ENCODE measurements around the gene MED8.

- TF ChIP-seq CTCF (IDR thresholded peaks at IDR 0.05) (no peak), EZH2 (IDR thresholded peaks at IDR 0.05) (no peak), EZH2phosphoT487 (IDR thresholded peaks at IDR 0.05) (no peak)
Observed at GRCh38 chr1:43354936-43355335, 34.7 kb downstream of the MED8 start.

All from neural progenitor cell (in vitro differentiated cells).